PC-9 (cell line): Measurements from ENCODE around the gene METRN. TPM values are rescaled to one million over a fixed set of nuclear protein-coding genes. Genes with fewer than 3 reads are reported as not detected.
A peak's percentile ranks its signal among the peaks of the same experiment; 100 is the strongest.

Experiments
- BruUV-seq: library from RNA; stranded (reverse); fragments of 400-500 nt; replicated peaks from 2 replicates; lab custom pipeline; 2021; lab: Mats Ljungman, UMichigan
- CTCF ChIA-PET: fragments of 300-600 bp; sonication (Branson Sonifier 250); formaldehyde crosslinking; loops from one replicate; lab custom pipeline; 2022; ENCODE audit warnings: antibody characterized with exemption; lab: Charles Lee
- POLR2A ChIA-PET: fragments of 300-600 bp; sonication (Branson Sonifier 250); formaldehyde crosslinking; loops from one replicate; lab custom pipeline; 2022; ENCODE audit warnings: antibody characterized with exemption; ENCODE audit not compliant: unreplicated experiment; lab: Charles Lee
- DNase-seq, 2 experiments: peaks; one replicate each; pipeline versions ENCODE4 v3.0.0 to v3.0.0-alpha.2; 2015 to 2022; ENCODE audit warnings: mixed read lengths in 1 of 2
- H2AFZ ChIP-seq: fragments of 200-600 bp; sonication (generic); 2 replicates; pipeline ENCODE4 v1.8.1; 2017; ENCODE audit warnings: antibody characterized with exemption
- H3F3A ChIP-seq: fragments of 200-600 bp; sonication (generic); 2 replicates; pipeline ENCODE4 v1.8.1; 2017; ENCODE audit warnings: antibody characterized with exemption, mild to moderate bottlenecking, low read depth; ENCODE audit not compliant: insufficient read depth
- H3K27ac ChIP-seq: fragments of 200-600 bp; sonication (generic); 2 replicates; pipeline ENCODE4 v1.6.1; 2016; ENCODE audit warnings: mixed run types
- H3K27me3 ChIP-seq: fragments of 200-600 bp; sonication (generic); 2 replicates; pipeline ENCODE4 v1.6.1; 2016; ENCODE audit warnings: low read depth, mixed run types; ENCODE audit not compliant: insufficient read depth
- H3K36me3 ChIP-seq: fragments of 200-600 bp; sonication (generic); 2 replicates; pipeline ENCODE4 v1.6.1; 2016; ENCODE audit warnings: low read depth, mixed run types
- H3K4me1 ChIP-seq: fragments of 200-600 bp; sonication (generic); replicated peaks from 2 replicates; pipeline ENCODE4 v1.6.1; 2016; ENCODE audit warnings: mixed run types; ENCODE audit not compliant: insufficient read depth
- H3K4me2 ChIP-seq: fragments of 200-600 bp; sonication (generic); 2 replicates; pipeline ENCODE4 v1.6.1; 2017; ENCODE audit warnings: mixed run types
- H3K4me3 ChIP-seq: fragments of 200-600 bp; sonication (generic); 2 replicates; pipeline ENCODE4 v1.6.1; 2016; ENCODE audit warnings: mixed run types
- H3K79me2 ChIP-seq: fragments of 200-600 bp; sonication (generic); 2 replicates; pipeline ENCODE4 v1.6.1; 2017; ENCODE audit warnings: low read depth, mixed run types
- H3K9me2 ChIP-seq: fragments of 200-600 bp; sonication (generic); 2 replicates; pipeline ENCODE4 v1.8.1; 2017; ENCODE audit warnings: mild to moderate bottlenecking; ENCODE audit not compliant: insufficient read depth
- H3K9me3 ChIP-seq: fragments of 200-600 bp; sonication (generic); 2 replicates; pipeline ENCODE4 v1.8.1; 2016; ENCODE audit warnings: low read depth; ENCODE audit not compliant: insufficient read depth
- H4K20me1 ChIP-seq: fragments of 200-600 bp; sonication (generic); 2 replicates; pipeline ENCODE4 v1.8.1; 2017; ENCODE audit not compliant: insufficient read depth
- EZH2 ChIP-seq: fragments of 200-600 bp; sonication (generic); IDR thresholded peaks from 2 replicates; pipeline ENCODE4 v1.8.0; 2017; ENCODE audit warnings: antibody characterized with exemption, low read depth
- intact Hi-C: fragments of 100-400 bp; cut with micrococcal nuclease; formaldehyde crosslinking; loops from one replicate; pipeline ENCODE4 v1.10.0; 2022; ENCODE audit not compliant: unreplicated experiment
- total RNA-seq: library from RNA; stranded (reverse); gene quantifications from 2 replicates; pipeline ENCODE4 v1.2.3, GENCODE V29; 2021
- TF ChIP-seq, protein P1 (sequence below): fragments of 200-600 bp; sonication (generic); conservative IDR thresholded peaks from 2 replicates; pipeline ENCODE4 v1.6.1; 2017; ENCODE audit warnings: mixed run types, antibody characterized with exemption, mild to moderate bottlenecking, moderate library complexity

Gene METRN
- total RNA-seq, 1 experiment from 2014 or later: 77.5 TPM

DNA sequence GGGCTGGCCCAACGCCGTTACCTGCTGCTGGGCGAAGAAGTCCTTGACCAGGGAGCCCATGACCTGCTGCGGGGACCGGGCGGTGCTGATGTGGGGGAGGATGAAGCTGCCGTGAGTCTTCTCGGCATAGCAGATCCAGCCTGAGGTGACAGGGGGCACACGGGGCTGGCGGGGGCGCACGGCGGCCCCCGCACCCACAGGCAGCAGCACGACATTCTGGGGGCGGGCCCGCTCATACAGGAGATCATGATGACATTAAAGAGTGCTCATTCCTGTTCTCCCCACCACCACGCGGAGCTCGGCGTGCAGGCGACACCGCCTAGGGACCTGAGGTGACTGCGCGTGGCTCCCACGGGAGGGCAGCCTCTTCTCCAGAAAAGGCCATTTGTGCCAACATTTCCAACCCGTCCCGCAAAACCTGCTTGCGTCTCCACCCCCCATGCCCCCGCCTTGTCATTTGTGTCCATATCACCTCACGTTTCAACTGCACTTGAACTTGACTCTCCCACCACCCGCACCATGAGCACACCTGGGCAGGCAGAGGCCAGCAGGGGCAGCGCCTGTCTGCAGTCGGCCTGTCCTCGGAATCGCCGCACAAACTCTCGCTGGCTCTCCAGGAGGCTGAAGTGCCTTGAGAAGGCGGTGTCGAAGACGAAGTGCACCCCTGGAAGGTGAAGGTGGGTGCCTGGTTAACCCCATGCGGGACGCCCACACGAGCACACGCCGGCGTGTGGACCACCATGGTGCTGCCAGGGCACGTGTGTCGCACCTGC is 19.5 kb downstream of the METRN start:
- Histone ChIP-seq H3K4me1 (no peaks in the 10 kb centered on the region), H3K4me2 (no peak overlapping the region), H3K27ac (no peak overlapping the region), H3F3A (peaks cover 7% of the 10 kb centered on the region; the same call in 1 of the 2 replicates), H3K9me2 (no peaks in the 10 kb centered on the region), H3K27me3 (no peaks in the 10 kb centered on the region), H3K4me3 (no peak overlapping the region), H3K36me3 (no peaks in the 10 kb centered on the region), H3K9me3 (no peaks in the 10 kb centered on the region), H2AFZ (no peak overlapping the region), H3K79me2 (no peaks in the 10 kb centered on the region), H4K20me1 (no peaks in the 10 kb centered on the region)
- DNase-seq: peak in 1 of 2 experiments; percentile 21
- TF ChIP-seq EZH2: no peak
- TF ChIP-seq, protein P1, sequence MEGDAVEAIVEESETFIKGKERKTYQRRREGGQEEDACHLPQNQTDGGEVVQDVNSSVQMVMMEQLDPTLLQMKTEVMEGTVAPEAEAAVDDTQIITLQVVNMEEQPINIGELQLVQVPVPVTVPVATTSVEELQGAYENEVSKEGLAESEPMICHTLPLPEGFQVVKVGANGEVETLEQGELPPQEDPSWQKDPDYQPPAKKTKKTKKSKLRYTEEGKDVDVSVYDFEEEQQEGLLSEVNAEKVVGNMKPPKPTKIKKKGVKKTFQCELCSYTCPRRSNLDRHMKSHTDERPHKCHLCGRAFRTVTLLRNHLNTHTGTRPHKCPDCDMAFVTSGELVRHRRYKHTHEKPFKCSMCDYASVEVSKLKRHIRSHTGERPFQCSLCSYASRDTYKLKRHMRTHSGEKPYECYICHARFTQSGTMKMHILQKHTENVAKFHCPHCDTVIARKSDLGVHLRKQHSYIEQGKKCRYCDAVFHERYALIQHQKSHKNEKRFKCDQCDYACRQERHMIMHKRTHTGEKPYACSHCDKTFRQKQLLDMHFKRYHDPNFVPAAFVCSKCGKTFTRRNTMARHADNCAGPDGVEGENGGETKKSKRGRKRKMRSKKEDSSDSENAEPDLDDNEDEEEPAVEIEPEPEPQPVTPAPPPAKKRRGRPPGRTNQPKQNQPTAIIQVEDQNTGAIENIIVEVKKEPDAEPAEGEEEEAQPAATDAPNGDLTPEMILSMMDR: no peak
- ChIA-PET POLR2A (no interaction called here), CTCF (no interaction called here)
- intact Hi-C loops: no loop called here
- BruUV-seq: no TSS peak

DNA sequence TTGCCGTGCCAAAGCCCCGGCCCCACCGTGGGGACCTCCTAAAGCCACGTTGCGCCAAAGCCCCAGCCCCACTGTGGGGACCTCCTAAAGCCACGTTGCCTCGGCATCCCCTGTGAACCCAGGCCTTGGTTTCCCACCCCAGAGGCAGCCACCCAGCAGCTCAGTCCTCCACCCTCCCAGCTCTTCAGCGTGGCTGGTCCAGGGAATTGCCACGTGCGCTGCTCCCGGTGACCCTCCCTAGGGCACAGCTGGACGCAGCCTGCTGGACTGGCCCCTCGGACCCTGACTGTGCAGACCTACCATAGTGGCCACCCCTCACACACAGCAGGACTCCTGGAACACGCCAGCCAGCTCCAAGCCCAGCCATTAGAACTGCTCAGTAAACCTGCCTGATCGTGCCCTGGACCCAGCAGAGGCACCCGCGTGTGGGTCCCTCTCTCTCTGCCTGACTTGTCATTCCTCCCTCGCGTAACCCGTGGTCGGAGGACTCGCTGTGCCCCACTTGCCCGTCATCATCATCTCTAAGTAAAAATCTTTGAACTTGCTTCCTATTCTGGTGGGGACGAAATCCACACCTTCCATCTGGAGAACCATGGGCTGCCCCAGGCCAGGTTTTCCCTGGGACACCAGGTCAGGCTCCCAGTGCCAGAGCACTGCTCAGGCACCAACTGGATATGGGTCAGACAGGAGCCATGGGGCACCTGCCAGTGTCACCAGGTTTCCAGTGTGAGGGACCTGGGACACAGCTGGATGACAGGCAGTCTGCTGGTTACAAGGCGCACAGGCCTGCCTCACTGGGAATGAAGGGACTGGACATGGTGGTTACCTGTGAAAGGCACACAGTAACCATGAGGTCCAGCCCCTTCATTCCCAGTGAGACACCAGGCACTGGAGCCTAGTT is 20.3 kb downstream of the METRN start:
- Histone ChIP-seq H3K27me3 (no peaks in the 10 kb centered on the region), H3K4me3 (no peak overlapping the region), H3K9me3 (no peaks in the 10 kb centered on the region), H3K79me2 (peaks cover 8% of the 10 kb centered on the region; the same call in 1 of the 2 replicates), H3F3A (peaks cover 5% of the 10 kb centered on the region; the same call in 1 of the 2 replicates), H4K20me1 (no peaks in the 10 kb centered on the region), H3K4me1 (no peaks in the 10 kb centered on the region; the same call in 1 of the 2 replicates), H3K36me3 (no peaks in the 10 kb centered on the region), H2AFZ (no peak overlapping the region), H3K27ac (no peak overlapping the region), H3K9me2 (no peaks in the 10 kb centered on the region), H3K4me2 (no peak overlapping the region)
- BruUV-seq: no TSS peak
- POLR2A ChIA-PET: interaction anchor here (0.7 kb wide), 1 partner anchor 229 kb away, joined by 3 read pairs; no protein-coding TSS in a partner anchor
- DNase-seq: peak in 1 of 2 experiments; percentile 17
- CTCF ChIA-PET: no interaction called here
- intact Hi-C loops: no loop called here
- no peak for TF ChIP-seq EZH2
- TF ChIP-seq, protein P1: no peak

DNA sequence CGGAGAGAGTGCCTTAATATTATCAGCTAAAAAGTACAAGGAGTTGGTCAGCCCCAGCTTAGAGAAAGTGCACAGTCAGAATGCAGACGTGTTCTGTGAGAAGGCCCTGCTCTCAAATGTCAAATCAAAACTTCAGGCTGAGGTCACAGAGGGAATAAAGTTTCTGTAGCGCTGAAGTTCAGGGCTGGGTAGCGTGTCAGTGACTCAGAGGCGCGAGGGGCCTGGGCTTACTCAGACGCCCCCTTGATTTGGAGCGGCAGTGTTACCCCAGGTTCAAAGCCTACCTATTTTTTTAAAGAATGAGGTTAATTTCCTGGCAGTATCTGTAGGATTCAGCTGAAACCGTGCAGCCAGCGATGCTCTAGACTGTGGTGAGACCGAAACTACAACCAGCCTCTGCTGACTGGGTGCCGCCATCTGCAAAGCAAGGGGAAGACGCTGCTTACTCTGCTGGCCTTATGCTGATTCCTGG is 21.1 kb downstream of the METRN start:
- BruUV-seq: no TSS peak
- CTCF ChIA-PET: no interaction called here
- no peak overlapping the region for H3K4me3 ChIP-seq
- H3K27me3 ChIP-seq: no peaks in the 10 kb centered on the region
- no peak for DNase-seq
- H3K9me3 ChIP-seq: no peaks in the 10 kb centered on the region
- no peaks in the 10 kb centered on the region for H4K20me1 ChIP-seq
- intact Hi-C loops: no loop called here
- H3K36me3 ChIP-seq: no peaks in the 10 kb centered on the region
- POLR2A ChIA-PET: interaction anchor here (0.7 kb wide), 1 partner anchor 228 kb away, joined by 3 read pairs; no protein-coding TSS in a partner anchor
- H3K9me2 ChIP-seq: no peaks in the 10 kb centered on the region
- no peak overlapping the region for H3K27ac ChIP-seq
- peaks cover 5% of the 10 kb centered on the region; the same call in 1 of the 2 replicates for H3F3A ChIP-seq
- H3K79me2 ChIP-seq: peaks cover 11% of the 10 kb centered on the region; the same call in 1 of the 2 replicates
- TF ChIP-seq, protein P1: no peak
- no peak for TF ChIP-seq EZH2
- no peaks in the 10 kb centered on the region; the same call in 1 of the 2 replicates for H3K4me1 ChIP-seq
- H3K4me2 ChIP-seq: no peak overlapping the region
- no peak overlapping the region for H2AFZ ChIP-seq
